ENCODE results near the gene MMP21.

The MMP21 gene

GRCh38 chr10:125792342-125793300 lies 17.0 kb upstream of the MMP21 start:
- no peak for DNase-seq (ENCODE audit: extremely low read depth in 1 of 2, low read depth in 1 of 2)

DNA sequence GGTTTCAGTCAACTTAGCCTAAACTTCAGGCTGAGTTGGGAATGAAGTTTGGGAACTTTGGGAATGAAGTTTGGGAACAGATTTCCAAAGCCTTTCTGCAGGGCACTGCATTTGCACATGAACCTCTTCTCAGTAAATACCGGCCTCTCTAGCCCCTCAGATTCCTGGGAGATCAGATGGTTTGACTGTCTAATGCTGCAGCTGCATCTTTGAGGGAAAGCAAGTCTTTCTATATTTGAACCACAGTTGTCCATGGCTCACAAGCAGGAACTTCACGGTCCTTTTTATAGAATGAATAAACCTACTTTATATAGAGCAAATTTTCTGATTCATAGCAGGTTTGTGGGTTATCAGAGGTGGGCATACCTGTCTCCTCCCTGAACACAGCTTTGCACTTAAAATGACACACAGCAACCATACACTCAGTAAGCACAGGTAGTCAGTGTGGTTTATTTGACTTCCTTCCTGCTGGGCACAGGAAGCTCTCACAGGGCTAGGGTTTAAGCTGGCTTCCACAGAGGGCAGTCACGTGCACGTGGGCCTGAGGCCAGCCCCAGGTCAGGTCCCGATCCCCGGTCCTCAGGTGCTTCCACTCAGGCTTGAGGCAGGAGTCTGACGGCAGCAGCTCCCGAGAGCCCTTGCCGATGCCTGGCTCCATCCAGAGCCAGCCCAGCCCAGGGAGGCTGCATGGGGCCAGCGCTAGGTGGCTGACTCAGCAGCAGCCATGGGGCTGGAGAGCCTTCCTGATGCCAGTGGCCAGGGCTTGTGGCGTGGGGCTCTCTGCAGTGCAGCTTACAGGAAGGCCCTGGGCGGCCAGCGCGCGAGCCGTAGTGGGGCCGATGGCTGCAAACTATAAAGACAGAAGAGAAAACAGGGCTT lies 12.8 kb upstream of the MMP21 start:
- no peak for DNase-seq (ENCODE audit: extremely low read depth in 1 of 2, low read depth in 1 of 2)

DNA sequence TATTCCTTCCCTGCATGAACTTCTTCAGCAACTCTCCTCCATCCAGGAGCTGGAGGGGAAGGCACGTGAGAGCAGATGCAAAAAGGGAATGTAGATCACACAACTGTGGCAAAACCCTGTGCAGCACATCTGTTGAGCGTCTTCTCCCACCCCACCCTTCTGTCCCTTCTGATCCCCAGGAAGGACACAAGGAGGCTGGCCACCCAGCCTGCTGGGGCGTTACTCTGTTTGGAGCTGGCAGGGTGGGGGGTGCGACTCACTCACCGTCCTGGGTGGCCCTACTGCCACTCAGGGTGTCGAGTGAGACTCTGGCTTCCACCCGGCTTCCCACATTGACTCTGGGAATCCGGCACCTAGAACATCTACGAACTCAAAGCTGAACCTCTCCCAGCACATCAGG lies 10.2 kb upstream of the MMP21 start:
- DNase-seq (ENCODE audit: extremely low read depth in 1 of 2, low read depth in 1 of 2), result no peak

DNA sequence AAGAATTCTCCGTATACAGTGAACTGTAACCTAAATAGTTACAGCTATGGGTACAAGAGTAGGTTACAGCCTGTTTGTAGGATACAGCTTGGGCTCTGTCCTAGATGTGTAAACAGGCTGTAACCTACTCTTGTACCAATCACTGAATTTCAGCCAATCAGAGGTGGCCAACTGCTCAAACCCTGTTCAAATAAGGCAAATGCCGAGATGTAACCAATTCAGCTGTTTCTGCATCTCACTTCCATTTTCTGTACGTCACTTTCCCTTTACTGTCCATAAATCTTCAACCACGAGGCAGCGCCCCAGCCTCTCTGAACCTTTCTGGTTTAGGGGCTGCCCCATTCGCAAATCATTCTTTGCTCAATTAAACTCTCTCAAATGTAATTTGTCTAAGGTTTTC lies 8.3 kb upstream of the MMP21 start:
- no peak for DNase-seq (ENCODE audit: extremely low read depth in 1 of 2, low read depth in 1 of 2)

DNA sequence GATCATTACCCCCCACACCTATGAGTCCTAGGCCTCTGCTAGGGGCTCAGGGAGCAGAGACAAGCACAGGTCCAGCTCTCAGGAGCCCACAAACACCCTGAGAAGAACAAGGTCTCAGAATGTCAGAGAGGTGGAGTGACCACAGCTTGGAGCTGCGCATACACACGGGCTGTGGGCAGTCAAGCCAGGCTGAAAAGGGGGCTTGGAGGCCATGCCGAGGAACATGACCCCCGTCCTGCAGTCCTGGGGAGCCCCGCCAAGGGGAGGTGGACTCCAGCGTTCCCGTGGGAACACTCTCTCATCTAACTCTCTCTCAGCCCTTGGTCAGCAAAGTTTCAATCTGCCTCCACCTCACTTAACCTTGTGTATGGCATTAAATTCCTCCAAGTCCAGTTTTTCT lies 7.8 kb upstream of the MMP21 start:
- DNase-seq (ENCODE audit: extremely low read depth in 1 of 2, low read depth in 1 of 2), result no peak

DNA sequence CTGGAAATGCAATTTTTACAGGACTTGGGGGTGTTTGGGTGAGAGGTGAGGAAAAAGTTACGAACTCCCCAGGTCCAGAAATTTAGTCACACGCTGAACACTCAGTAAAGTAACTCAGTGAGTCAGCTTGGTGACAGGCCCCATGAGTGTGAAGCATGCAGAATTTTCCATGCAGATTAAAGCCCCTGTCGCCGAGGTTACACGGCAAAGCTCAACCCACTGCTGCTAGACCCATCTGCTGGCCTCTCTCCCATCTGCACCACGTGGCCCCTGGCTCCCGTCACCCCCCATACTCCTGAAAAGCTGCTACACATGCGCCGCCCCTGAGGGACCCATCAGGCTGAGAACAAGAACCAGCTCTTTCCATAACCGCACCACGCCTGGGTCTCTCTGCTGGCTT lies 7.0 kb upstream of the MMP21 start:
- no peak for DNase-seq (ENCODE audit: extremely low read depth in 1 of 2, low read depth in 1 of 2)

DNA sequence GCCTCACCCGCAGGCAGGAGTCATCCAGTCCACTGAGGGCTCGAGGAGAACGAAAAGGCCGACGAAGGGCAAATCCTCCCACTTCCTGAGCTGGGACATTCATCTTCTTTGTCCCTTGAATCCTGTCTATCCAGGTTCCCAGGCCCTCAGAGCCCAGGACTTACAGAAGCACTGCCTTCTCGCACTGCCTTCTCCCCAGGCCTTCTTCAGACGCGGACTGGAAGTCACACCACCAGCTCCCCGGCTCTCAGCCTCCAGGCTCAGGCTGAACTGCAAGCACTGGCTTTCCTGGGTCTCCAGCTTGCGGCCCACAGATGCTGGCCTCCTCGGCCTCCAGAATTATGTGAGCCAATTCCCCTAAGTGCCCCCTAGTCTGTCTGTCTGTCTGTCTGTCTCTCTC lies 6.4 kb upstream of the MMP21 start:
- DNase-seq (ENCODE audit: extremely low read depth in 1 of 2, low read depth in 1 of 2), result no peak

DNA sequence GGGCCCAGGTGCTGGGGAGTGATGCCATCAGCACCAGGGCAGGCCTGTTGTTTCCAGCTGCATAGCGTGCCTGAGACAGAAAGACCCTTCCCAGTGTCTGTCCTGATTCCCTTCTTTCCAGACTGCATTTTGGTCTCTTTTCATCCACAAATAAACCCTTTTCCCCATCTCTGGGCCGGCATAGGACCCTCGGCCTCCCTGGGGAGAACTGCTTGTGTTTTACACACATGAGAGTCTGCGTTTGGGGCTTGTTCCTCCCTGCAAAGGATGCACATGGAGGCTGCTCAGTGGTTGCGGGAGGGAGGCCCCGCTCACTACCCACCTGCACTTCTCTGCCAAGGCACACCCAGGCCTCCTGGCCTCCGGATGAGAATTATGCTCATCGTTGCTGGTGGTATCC lies 5.8 kb upstream of the MMP21 start:
- no peak for DNase-seq (ENCODE audit: extremely low read depth in 1 of 2, low read depth in 1 of 2)

GRCh38 chr10:125779403-125780327 lies 4.0 kb upstream of the MMP21 start:
- no peak for DNase-seq (ENCODE audit: extremely low read depth in 1 of 2, low read depth in 1 of 2)

- DNase-seq (ENCODE audit: extremely low read depth in 1 of 2, low read depth in 1 of 2), result no peak
Measured at GRCh38 chr10:125778556-125778955, 2.9 kb upstream of the MMP21 start.

DNA sequence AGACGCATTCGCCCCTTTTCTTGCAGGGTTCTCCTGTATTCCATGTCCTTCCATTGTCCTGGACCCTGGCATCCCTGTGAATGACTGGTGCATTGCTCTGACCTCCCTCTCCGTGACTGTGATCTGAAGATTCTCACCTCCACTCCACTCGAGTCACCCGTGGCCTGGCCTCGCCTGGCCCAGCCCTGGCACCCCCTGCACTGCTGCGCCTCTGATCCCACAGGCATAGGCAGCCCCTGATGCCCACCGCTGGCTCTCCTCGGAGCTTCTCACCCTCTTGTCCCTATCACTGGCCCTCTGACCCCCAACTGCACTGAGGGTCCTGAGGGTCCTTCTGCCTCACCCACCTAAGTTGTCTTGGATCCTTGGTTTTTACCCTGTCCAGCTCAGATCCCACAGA lies 2.2 kb upstream of the MMP21 start:
- no peak for DNase-seq (ENCODE audit: extremely low read depth in 1 of 2, low read depth in 1 of 2)

DNA sequence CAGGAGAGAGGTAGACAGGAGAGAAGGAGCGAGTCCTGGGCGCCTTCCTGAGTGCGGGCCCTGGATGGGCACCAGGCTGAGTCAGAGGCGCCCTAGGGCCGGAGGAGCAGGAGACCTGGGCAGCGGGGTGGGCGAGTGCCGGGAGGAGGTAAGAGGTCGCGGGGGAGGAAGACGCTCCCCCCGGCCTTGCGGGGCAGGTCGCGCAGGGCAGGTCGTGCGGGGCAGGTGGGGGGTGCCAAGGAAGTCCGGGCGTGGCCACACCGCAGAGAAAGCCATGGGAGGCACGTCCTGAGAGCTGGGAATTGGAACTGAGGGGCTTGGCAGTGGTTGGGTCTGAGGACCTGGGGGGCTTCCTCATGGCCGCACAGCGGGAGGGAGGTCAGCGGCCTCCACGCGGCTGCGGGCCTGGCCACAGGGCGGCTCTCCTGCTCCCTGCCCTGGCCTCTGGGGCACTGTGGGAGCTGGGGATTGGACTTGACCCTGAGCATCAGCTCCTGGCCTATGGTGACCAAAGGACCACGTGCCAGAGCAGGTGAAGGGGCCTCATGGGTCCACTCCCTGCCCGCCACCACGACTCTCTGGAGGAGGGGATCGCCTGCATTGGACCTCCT lies 935 bp downstream of the MMP21 start:
- no peak for DNase-seq (ENCODE audit: extremely low read depth in 1 of 2, low read depth in 1 of 2)

- no peak for DNase-seq (ENCODE audit: extremely low read depth in 1 of 2, low read depth in 1 of 2)
Measured at GRCh38 chr10:125773687-125774543, 1.7 kb downstream of the MMP21 start.

DNA sequence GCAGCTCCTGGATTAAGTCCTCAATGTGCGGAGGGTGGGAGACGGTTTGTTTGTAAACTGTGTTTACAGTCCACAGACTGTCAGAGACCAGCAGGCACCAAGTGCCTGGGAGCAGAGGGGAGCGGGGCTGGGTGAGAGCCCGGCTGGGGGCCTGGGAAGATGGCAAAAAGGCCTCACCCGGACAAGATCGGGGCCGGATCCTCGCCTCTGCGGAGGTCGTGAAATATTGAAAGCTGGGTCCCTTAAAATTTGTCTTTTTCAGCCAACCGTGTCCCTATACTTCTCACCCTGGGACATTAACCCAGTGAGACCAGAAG lies 2.8 kb downstream of the MMP21 start:
- DNase-seq (ENCODE audit: extremely low read depth in 1 of 2, low read depth in 1 of 2), result no peak

GRCh38 chr10:125772112-125772863 lies 3.3 kb downstream of the MMP21 start:
- no peak for DNase-seq (ENCODE audit: extremely low read depth in 1 of 2, low read depth in 1 of 2)

- DNase-seq (ENCODE audit: extremely low read depth in 1 of 2, low read depth in 1 of 2), result no peak
Measured at GRCh38 chr10:125770844-125771243, 4.8 kb downstream of the MMP21 start.

- DNase-seq (ENCODE audit: extremely low read depth in 1 of 2, low read depth in 1 of 2), result no peak
Measured at GRCh38 chr10:125769175-125769574, 6.4 kb downstream of the MMP21 start.

- DNase-seq (ENCODE audit: extremely low read depth in 1 of 2, low read depth in 1 of 2), result no peak
Measured at GRCh38 chr10:125768219-125768855, 7.3 kb downstream of the MMP21 start.
